Gastrocnemius medialis (tissue), 4 donors: ENCODE data around the gene KIT.

ENCODE experiments used
- POLR2A ChIP-seq, 2 donors: fragments of 450-650 bp; IDR thresholded peaks; one replicate each; pipeline ENCODE4 v1.6.1; 2017; ENCODE audit warnings: antibody characterized with exemption in 2 of 2, mild to moderate bottlenecking in 2 of 2, moderate library complexity in 2 of 2
- TF ChIP-seq, protein P1 (sequence below), 5 experiments: fragments of 450-650 bp in 3 of 5; fragments of 200-600 bp in 2 of 5; sonication (generic) in 2 of 5; IDR thresholded peaks in 4 of 5; conservative IDR thresholded peaks in 1 of 5; 1 replicate in 4 of 5; 2 replicates in 1 of 5; pipeline ENCODE4 v1.5.1; 2016 to 2019; ENCODE audit warnings: antibody characterized with exemption in 5 of 5, mild to moderate bottlenecking in 3 of 5, moderate library complexity in 3 of 5

DNA sequence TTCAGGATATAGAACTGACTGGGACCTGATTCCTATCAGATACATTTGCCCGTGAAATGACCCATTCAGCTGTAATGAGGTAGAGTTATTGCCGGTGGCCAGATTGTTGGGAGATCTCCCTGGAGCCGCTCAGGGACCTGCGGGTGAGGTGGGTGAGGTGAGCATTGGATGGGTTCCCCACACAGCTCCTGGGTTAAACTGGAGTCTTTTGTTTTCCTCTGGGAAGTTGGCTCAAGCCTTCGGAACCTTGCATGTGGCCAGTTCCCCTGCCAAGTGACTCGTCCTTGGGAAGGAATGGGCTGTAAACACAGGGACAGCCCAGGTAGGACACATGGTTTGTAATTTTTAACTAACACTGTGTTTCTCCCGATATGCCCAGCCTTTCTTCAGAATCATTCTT, 31.6 kb upstream of the KIT start:
- TF ChIP-seq, protein P1, sequence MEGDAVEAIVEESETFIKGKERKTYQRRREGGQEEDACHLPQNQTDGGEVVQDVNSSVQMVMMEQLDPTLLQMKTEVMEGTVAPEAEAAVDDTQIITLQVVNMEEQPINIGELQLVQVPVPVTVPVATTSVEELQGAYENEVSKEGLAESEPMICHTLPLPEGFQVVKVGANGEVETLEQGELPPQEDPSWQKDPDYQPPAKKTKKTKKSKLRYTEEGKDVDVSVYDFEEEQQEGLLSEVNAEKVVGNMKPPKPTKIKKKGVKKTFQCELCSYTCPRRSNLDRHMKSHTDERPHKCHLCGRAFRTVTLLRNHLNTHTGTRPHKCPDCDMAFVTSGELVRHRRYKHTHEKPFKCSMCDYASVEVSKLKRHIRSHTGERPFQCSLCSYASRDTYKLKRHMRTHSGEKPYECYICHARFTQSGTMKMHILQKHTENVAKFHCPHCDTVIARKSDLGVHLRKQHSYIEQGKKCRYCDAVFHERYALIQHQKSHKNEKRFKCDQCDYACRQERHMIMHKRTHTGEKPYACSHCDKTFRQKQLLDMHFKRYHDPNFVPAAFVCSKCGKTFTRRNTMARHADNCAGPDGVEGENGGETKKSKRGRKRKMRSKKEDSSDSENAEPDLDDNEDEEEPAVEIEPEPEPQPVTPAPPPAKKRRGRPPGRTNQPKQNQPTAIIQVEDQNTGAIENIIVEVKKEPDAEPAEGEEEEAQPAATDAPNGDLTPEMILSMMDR (IDR thresholded peaks at IDR 0.05 in 4 of 5, conservative IDR thresholded peaks at IDR 0.05 in 1 of 5) = no peak
- TF ChIP-seq POLR2A (IDR thresholded peaks at IDR 0.05) = no peak
